ENCODE results near the gene GABPB2.

- no peak for TF ChIP-seq CTCF (IDR thresholded peaks at IDR 0.05; ENCODE audit: low read length)
- no peak for TF ChIP-seq EZH2 (IDR thresholded peaks at IDR 0.05; ENCODE audit: borderline replicate concordance, low read length)
These were observed 67.2 kb downstream of the GABPB2 start for GRCh38 chr1:151137789-151138188.
